K562 (cell line): ENCODE data around the gene ADARB2. TPM values are rescaled to one million over a fixed set of nuclear protein-coding genes. Genes with fewer than 3 reads are reported as not detected.

Experiments
- ATAC-seq: fragments of 200-7000 bp; cut with Tn5 transposase; 3 replicates; pipeline ENCODE4 v1.9.1; 2020; ENCODE audit warnings: moderate library complexity
- BruUV-seq: library from RNA; stranded (reverse); fragments of 400-500 nt; replicated peaks from 2 replicates; lab custom pipeline; 2021; lab: Mats Ljungman, UMichigan
- CTCF ChIA-PET: fragments of 300-600 bp; formaldehyde crosslinking; extraction: SDS; loops from one replicate; lab custom pipeline; 2021; ENCODE audit warnings: low intra/inter-chr PET ratio; lab: Yijun Ruan, JAX
- POLR2A ChIA-PET: fragments of 300-600, 350-650 bp; sonication (Branson Sonifier 250); formaldehyde crosslinking; extraction: SDS; loops from one replicate; lab custom pipeline; 2021; ENCODE audit warnings: antibody characterized with exemption, inconsistent platforms; lab: Yijun Ruan, JAX
- DNase-seq, 4 experiments: peaks; one replicate each; pipeline versions ENCODE4 v3.0.0 to v3.0.0-alpha.2; 2011 to 2018; ENCODE audit warnings: low spot score in 3 of 4, mixed read lengths in 3 of 4; ENCODE audit errors: extremely low read depth in 1 of 4
- FAIRE-seq: peaks from 2 replicates; lab custom pipeline; 2011; peaks lifted over from hg19 to GRCh38; lab: Jason Lieb, UNC
- H2AFZ ChIP-seq: 2 replicates; pipeline ENCODE4 v1.6.0; 2011; ENCODE audit warnings: low read depth, low read length, control low read depth, inconsistent platforms
- H3K27ac ChIP-seq: fragments of 200-600 bp; 3 replicates; pipeline ENCODE4 v1.8.0; 2011; ENCODE audit warnings: low read depth, mild to moderate bottlenecking, control low read depth, inconsistent platforms, low read length, moderate library complexity, mixed read lengths; ENCODE audit errors: extremely low read depth
- H3K27me3 ChIP-seq, 2 experiments: fragments of 300-600 bp in 1 of 2; 2 replicates in 1 of 2; 3 replicates in 1 of 2; pipeline versions ENCODE4 v1.6.0 to v1.8.0; 2011; ENCODE audit warnings: inconsistent platforms in 2 of 2, low read length in 2 of 2, mild to moderate bottlenecking in 1 of 2, mixed read lengths in 1 of 2, moderate library complexity in 1 of 2; ENCODE audit not compliant: control insufficient read depth in 2 of 2, insufficient read depth in 2 of 2
- H3K36me3 ChIP-seq: fragments of 300-600 bp; 3 replicates; pipeline ENCODE4 v1.8.0; 2011; ENCODE audit warnings: mild to moderate bottlenecking, low read length, inconsistent platforms; ENCODE audit not compliant: control insufficient read depth, insufficient read depth
- H3K4me1 ChIP-seq, 2 experiments: fragments of 200-600 bp in 1 of 2; replicated peaks in 1 of 2; 2 replicates in 1 of 2; 3 replicates in 1 of 2; pipeline versions ENCODE4 v1.5.1 to v1.8.0; 2011; ENCODE audit warnings: inconsistent platforms in 2 of 2, low read length in 2 of 2, mild to moderate bottlenecking in 1 of 2, mixed read lengths in 1 of 2, moderate library complexity in 1 of 2; ENCODE audit not compliant: control insufficient read depth in 2 of 2, insufficient read depth in 2 of 2
- H3K4me2 ChIP-seq: 2 replicates; pipeline ENCODE4 v1.6.1; 2011; ENCODE audit warnings: low read length, control low read depth, inconsistent platforms, mixed read lengths; ENCODE audit not compliant: insufficient read depth
- H3K4me3 ChIP-seq: fragments of 200-600 bp; sonication (generic), shearing (Covaris generic); 2 replicates; pipeline ENCODE4 v1.5.1; 2016; ENCODE audit warnings: control low read depth, inconsistent platforms
- H3K79me2 ChIP-seq: fragments of 200-600 bp; 3 replicates; pipeline ENCODE4 v1.8.0; 2011; ENCODE audit warnings: low read length, inconsistent platforms; ENCODE audit not compliant: control insufficient read depth, insufficient read depth
- H3K9ac ChIP-seq, 2 experiments: 2 replicates each; pipeline versions ENCODE4 v1.6.0 to v1.6.1; 2011; ENCODE audit warnings: low read depth in 2 of 2, low read length in 2 of 2, control low read depth in 1 of 2, inconsistent platforms in 1 of 2, mild to moderate bottlenecking in 1 of 2, mixed read lengths in 1 of 2; ENCODE audit not compliant: insufficient read depth in 1 of 2
- H3K9me1 ChIP-seq: one replicate; pipeline ENCODE4 v1.6.0; 2011; ENCODE audit warnings: inconsistent platforms, mild to moderate bottlenecking, low read length, moderate library complexity; ENCODE audit not compliant: control insufficient read depth, insufficient read depth
- H3K9me3 ChIP-seq: replicated peaks from 2 replicates; pipeline ENCODE4 v1.5.1; 2011; ENCODE audit warnings: low read depth, low read length, inconsistent platforms; ENCODE audit not compliant: control insufficient read depth, insufficient read depth
- H4K20me1 ChIP-seq: replicated peaks from 2 replicates; pipeline ENCODE4 v1.6.1; 2011; ENCODE audit warnings: low read length, inconsistent platforms, mixed read lengths; ENCODE audit not compliant: control insufficient read depth, insufficient read depth
- ATF2 ChIP-seq: sonication (generic); formaldehyde crosslinking; IDR thresholded peaks from 2 replicates; pipeline ENCODE4 v1.8.1; 2022; ENCODE audit warnings: missing genetic modification reagents
- CREBBP ChIP-seq: IDR thresholded peaks from one replicate; pipeline ENCODE4 v1.6.1; 2012; ENCODE audit warnings: low read depth, mild to moderate bottlenecking, control low read depth, inconsistent platforms, low read length
- FOSL1 ChIP-seq: fragments of 200-800 bp; sonication (Bioruptor generic); conservative IDR thresholded peaks from 2 replicates; pipeline ENCODE4 v1.6.1; 2016; ENCODE audit warnings: missing genetic modification characterization, missing compliant biosample characterization
- SAFB2 ChIP-seq: fragments of 200-400 bp; formaldehyde crosslinking; IDR thresholded peaks from 2 replicates; pipeline ENCODE4 v1.6.1; 2018; ENCODE audit warnings: borderline replicate concordance, low read length, low read depth, moderate library complexity; ENCODE audit not compliant: severe bottlenecking
- ZC3H4 ChIP-seq: sonication (generic); formaldehyde crosslinking; IDR thresholded peaks from 2 replicates; pipeline ENCODE4 v1.9.0; 2021; ENCODE audit warnings: missing genetic modification reagents, borderline replicate concordance
- ZFX ChIP-seq: sonication (generic); formaldehyde crosslinking; IDR thresholded peaks from 2 replicates; pipeline ENCODE4 v1.8.0; 2022; ENCODE audit warnings: mild to moderate bottlenecking, missing genetic modification reagents, moderate library complexity
- ZNF609 ChIP-seq: sonication (generic); formaldehyde crosslinking; IDR thresholded peaks from 2 replicates; pipeline ENCODE4 v1.8.1; 2023; ENCODE audit warnings: missing genetic modification reagents, mild to moderate bottlenecking, borderline replicate concordance
- WGBS: fragments of 100-300 bp; shearing (Covaris generic); methylation state at CpG from one replicate; pipeline ENCODE4 v1.1.6; 2016; ENCODE audit warnings: low coverage, mixed read lengths; ENCODE audit not compliant: insufficient coverage; ENCODE audit errors: missing lambda C conversion rate; 5-methylcytosine and 5-hydroxymethylcytosine counted together
- in situ Hi-C: fragments of 300-500 bp; cut with MboI; formaldehyde crosslinking; loops from 4 replicates; pipeline ENCODE4 v1.15.0; 2018; ENCODE audit warnings: inconsistent platforms, mixed read lengths
- intact Hi-C: fragments of 100-400 bp; cut with micrococcal nuclease; formaldehyde crosslinking; loops from 2 replicates; pipeline ENCODE4 v1.14.2; 2022
- polyA plus RNA-seq, 8 experiments: library from polyadenylated mRNA; depleted of rRNA in 4 of 8; stranded (reverse) in 5 of 8; unstranded in 3 of 8; fragments of >200 nt; fragmentation: Nextera tagmentation in 2 of 8; fragmentation: Illumina TruSeq in 1 of 8; extraction: Ambion mirVana in 2 of 8; extraction: Trizol in 1 of 8; gene quantifications; 2 replicates each; pipeline versions ENCODE4 v1.2.1 to v1.2.3, GENCODE V29; 2011 to 2014; ENCODE audit warnings: inconsistent platforms in 1 of 8, missing spikeins in 1 of 8
- total RNA-seq, 7 experiments: library from RNA; depleted of rRNA in 6 of 7; stranded (reverse); fragments of >200 nt in 6 of 7; fragmentation: Illumina TruSeq in 2 of 7; extraction: Trizol in 2 of 7; gene quantifications; 2 replicates each; pipeline versions ENCODE4 v1.2.1 to v1.2.3, GENCODE V29; 2011 to 2021; ENCODE audit warnings: low replicate concordance in 1 of 7
- TF ChIP-seq, protein P1 (sequence below): sonication (generic); formaldehyde crosslinking; IDR thresholded peaks from 2 replicates; pipeline ENCODE4 v1.8.1; 2022; ENCODE audit warnings: missing genetic modification reagents

The ADARB2 gene
- total and polyA plus RNA-seq, 9 of the 15 experiments (the other 6 are each of a cell fraction or from before 2014, with no cell fraction given), result not detected

DNA sequence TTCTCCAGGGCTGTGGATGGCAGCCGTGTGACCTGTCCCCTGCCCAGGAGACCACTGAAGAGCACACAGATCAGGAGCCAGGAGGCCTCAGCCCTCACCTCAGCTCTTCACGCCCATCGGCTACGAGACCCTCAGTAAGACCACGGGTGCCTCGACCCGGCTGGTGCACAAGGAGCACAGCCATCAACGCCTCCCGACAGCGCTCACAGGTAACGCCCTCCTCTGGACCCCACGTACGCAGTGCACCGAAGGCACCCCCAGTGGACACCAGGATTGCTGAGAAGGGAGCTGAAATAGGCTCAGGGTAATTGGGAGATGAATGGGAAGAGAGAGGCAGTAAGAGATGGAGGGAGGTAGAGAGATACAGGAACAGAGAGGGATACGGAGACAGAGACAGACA, 389.8 kb downstream of the ADARB2 start:
- WGBS, result 0% methylated on average over 15 of the region's 15 CpGs
- intact Hi-C loops (no loop called here), in situ Hi-C loops (no loop called here)
- H3K36me3 ChIP-seq, result no peaks in the 10 kb centered on the region
- no peak for ATAC-seq
- H4K20me1 ChIP-seq, result no peaks in the 10 kb centered on the region
- CTCF ChIA-PET, result no interaction called here
- DNase-seq, result no peak
- no peaks in the 10 kb centered on the region for H3K9me3 ChIP-seq
- no peak for FAIRE-seq
- H3K9ac ChIP-seq, result no peak overlapping the region; a peak in 1 of 4 replicates
- H3K27ac ChIP-seq, result no peak overlapping the region
- H3K27me3 ChIP-seq, result peaks cover 14 to 50% of the 10 kb centered on the region in 2 experiments; a peak in 4 of 5 replicates
- no peaks in the 10 kb centered on the region for H3K9me1 ChIP-seq
- TF ChIP-seq SAFB2, result no peak
- TF ChIP-seq, protein P1, sequence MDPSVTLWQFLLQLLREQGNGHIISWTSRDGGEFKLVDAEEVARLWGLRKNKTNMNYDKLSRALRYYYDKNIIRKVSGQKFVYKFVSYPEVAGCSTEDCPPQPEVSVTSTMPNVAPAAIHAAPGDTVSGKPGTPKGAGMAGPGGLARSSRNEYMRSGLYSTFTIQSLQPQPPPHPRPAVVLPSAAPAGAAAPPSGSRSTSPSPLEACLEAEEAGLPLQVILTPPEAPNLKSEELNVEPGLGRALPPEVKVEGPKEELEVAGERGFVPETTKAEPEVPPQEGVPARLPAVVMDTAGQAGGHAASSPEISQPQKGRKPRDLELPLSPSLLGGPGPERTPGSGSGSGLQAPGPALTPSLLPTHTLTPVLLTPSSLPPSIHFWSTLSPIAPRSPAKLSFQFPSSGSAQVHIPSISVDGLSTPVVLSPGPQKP (CRISPR knock-in tag), result no peak
- H3K79me2 ChIP-seq, result no peaks in the 10 kb centered on the region
- no TSS peak for BruUV-seq
- H3K4me2 ChIP-seq, result no peak overlapping the region
- no peaks in the 10 kb centered on the region; a peak in 1 of 5 replicates for H3K4me1 ChIP-seq
- no peak overlapping the region for H3K4me3 ChIP-seq
- no peak overlapping the region for H2AFZ ChIP-seq
- POLR2A ChIA-PET, result interaction anchor here (0.6 kb wide), 1 partner anchor 601 kb away, joined by 3 read pairs; no protein-coding TSS in a partner anchor

DNA sequence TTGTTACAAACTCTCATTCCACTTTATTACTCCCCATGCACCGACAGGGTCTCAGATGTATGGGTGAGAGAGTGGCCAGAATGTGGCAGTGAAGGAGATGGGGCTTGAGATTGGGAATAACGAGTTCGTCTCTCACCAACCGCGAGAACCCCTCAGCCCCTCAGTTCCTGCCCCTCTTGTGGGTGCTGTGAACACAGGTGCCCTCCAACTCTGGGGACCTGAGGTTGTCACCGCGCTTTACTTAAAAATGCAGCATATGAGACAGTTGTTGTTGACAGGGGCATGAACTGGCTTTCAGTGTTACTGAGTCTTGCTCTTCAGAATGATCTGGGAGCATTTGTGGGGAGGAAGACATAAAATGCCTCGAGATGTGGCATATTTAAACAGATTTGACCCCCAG, 391.1 kb downstream of the ADARB2 start:
- ChIA-PET POLR2A (no interaction called here), CTCF (no interaction called here)
- H3K9me3 ChIP-seq, result no peaks in the 10 kb centered on the region
- no peak overlapping the region for H3K4me3 ChIP-seq
- H3K36me3 ChIP-seq, result no peaks in the 10 kb centered on the region
- FAIRE-seq (no peak), DNase-seq (no peak), ATAC-seq (no peak)
- peaks cover 14 to 59% of the 10 kb centered on the region in 2 experiments; a peak in 4 of 5 replicates for H3K27me3 ChIP-seq
- in situ Hi-C loops (no loop called here), intact Hi-C loops (no loop called here)
- H3K4me1 ChIP-seq, result no peaks in the 10 kb centered on the region; a peak in 1 of 5 replicates
- H3K4me2 ChIP-seq, result no peak overlapping the region
- no TSS peak for BruUV-seq
- no peak overlapping the region for H3K9ac ChIP-seq
- H4K20me1 ChIP-seq, result no peaks in the 10 kb centered on the region
- WGBS, result 0% methylated on average over 8 of the region's 8 CpGs
- TF ChIP-seq ZNF609 (no peak), ATF2 (CRISPR knock-in tag) (no peak), ZC3H4 (CRISPR knock-in tag) (no peak), CREBBP (no peak), FOSL1 (tag) (no peak), ZFX (CRISPR knock-in tag) (no peak)
- H2AFZ ChIP-seq, result no peak overlapping the region
- no peaks in the 10 kb centered on the region for H3K9me1 ChIP-seq
- H3K79me2 ChIP-seq, result no peaks in the 10 kb centered on the region
- H3K27ac ChIP-seq, result no peak overlapping the region
